ENCODE data around the gene SLC28A2.

The SLC28A2 gene

GRCh38 chr15:45224621-45225217 is 27.3 kb upstream of the SLC28A2 start:
- no peak for DNase-seq (ENCODE audit: low spot score)
- in situ Hi-C loops (cut with MboI; ENCODE audit: low sequenced_read_pairs, unreplicated experiment) = no loop called here
- no peak for TF ChIP-seq CTCF (IDR thresholded peaks at IDR 0.05; ENCODE audit: borderline replicate concordance, control extremely low read depth, extremely low read depth, insufficient read depth, missing control alignments)

GRCh38 chr15:45225506-45226273 is 26.3 kb upstream of the SLC28A2 start:
- TF ChIP-seq CTCF (IDR thresholded peaks at IDR 0.05; ENCODE audit: borderline replicate concordance, control extremely low read depth, extremely low read depth, insufficient read depth, missing control alignments) = no peak
- no peak for DNase-seq (ENCODE audit: low spot score)
- in situ Hi-C loops (cut with MboI; ENCODE audit: low sequenced_read_pairs, unreplicated experiment) = no loop called here

GRCh38 chr15:45228931-45229330 is 23.1 kb upstream of the SLC28A2 start:
- DNase-seq (ENCODE audit: low spot score) = no peak
- no peak for TF ChIP-seq CTCF (IDR thresholded peaks at IDR 0.05; ENCODE audit: borderline replicate concordance, control extremely low read depth, extremely low read depth, insufficient read depth, missing control alignments)
- in situ Hi-C loops (cut with MboI; ENCODE audit: low sequenced_read_pairs, unreplicated experiment) = no loop called here

- no peak for DNase-seq (ENCODE audit: low spot score)
- TF ChIP-seq CTCF (IDR thresholded peaks at IDR 0.05; ENCODE audit: borderline replicate concordance, control extremely low read depth, extremely low read depth, insufficient read depth, missing control alignments) = no peak
- in situ Hi-C loops (cut with MboI; ENCODE audit: low sequenced_read_pairs, unreplicated experiment) = no loop called here
These were observed 21.6 kb upstream of the SLC28A2 start for GRCh38 chr15:45230245-45230965.

GRCh38 chr15:45231132-45231531 is 20.9 kb upstream of the SLC28A2 start:
- TF ChIP-seq CTCF (IDR thresholded peaks at IDR 0.05; ENCODE audit: borderline replicate concordance, control extremely low read depth, extremely low read depth, insufficient read depth, missing control alignments) = no peak
- in situ Hi-C loops (cut with MboI; ENCODE audit: low sequenced_read_pairs, unreplicated experiment) = no loop called here
- DNase-seq (ENCODE audit: low spot score) = no peak

GRCh38 chr15:45231864-45232562 is 20.0 kb upstream of the SLC28A2 start:
- no peak for DNase-seq (ENCODE audit: low spot score)
- in situ Hi-C loops (cut with MboI; ENCODE audit: low sequenced_read_pairs, unreplicated experiment) = no loop called here
- no peak for TF ChIP-seq CTCF (IDR thresholded peaks at IDR 0.05; ENCODE audit: borderline replicate concordance, control extremely low read depth, extremely low read depth, insufficient read depth, missing control alignments)

Measured in GM13976 (cell line).